ENCODE results near the gene OPCML.

The OPCML gene

GRCh38 chr11:132925825-132926469 lies 606.4 kb downstream of the OPCML start:
- DNase-seq = no peak

- no peak for DNase-seq
Observed at GRCh38 chr11:132921597-132921996, 610.7 kb downstream of the OPCML start.

- no peak for DNase-seq
Observed at GRCh38 chr11:132920451-132921096, 611.7 kb downstream of the OPCML start.

GRCh38 chr11:132914600-132914999 lies 617.7 kb downstream of the OPCML start:
- no peak for DNase-seq

GRCh38 chr11:132913886-132914285 lies 618.4 kb downstream of the OPCML start:
- no peak for DNase-seq

- no peak for DNase-seq
Observed at GRCh38 chr11:132913295-132913694, 619.0 kb downstream of the OPCML start.

GRCh38 chr11:132911186-132911585 lies 621.1 kb downstream of the OPCML start:
- no peak for DNase-seq

- DNase-seq = no peak
Observed at GRCh38 chr11:132910011-132910760, 622.1 kb downstream of the OPCML start.

GRCh38 chr11:132909021-132909606 lies 623.2 kb downstream of the OPCML start:
- no peak for DNase-seq

GRCh38 chr11:132908414-132908810 lies 623.9 kb downstream of the OPCML start:
- DNase-seq = no peak

- no peak for DNase-seq
Observed at GRCh38 chr11:132907651-132908413, 624.5 kb downstream of the OPCML start.

- no peak for DNase-seq
Observed at GRCh38 chr11:132904607-132905006, 627.7 kb downstream of the OPCML start.

GRCh38 chr11:132904091-132904490 lies 628.2 kb downstream of the OPCML start:
- no peak for DNase-seq

GRCh38 chr11:132901638-132902471 lies 630.4 kb downstream of the OPCML start:
- no peak for DNase-seq

- DNase-seq = no peak
Observed at GRCh38 chr11:132898676-132899075, 633.6 kb downstream of the OPCML start.

- no peak for DNase-seq
Observed at GRCh38 chr11:132898021-132898420, 634.3 kb downstream of the OPCML start.

- no peak for DNase-seq
Observed at GRCh38 chr11:132895340-132895739, 637.0 kb downstream of the OPCML start.

GRCh38 chr11:132894606-132895005 lies 637.7 kb downstream of the OPCML start:
- no peak for DNase-seq

GRCh38 chr11:132892876-132893275 lies 639.4 kb downstream of the OPCML start:
- no peak for DNase-seq

- DNase-seq = no peak
Observed at GRCh38 chr11:132888226-132888625, 644.1 kb downstream of the OPCML start.

- no peak for DNase-seq
Observed at GRCh38 chr11:132886335-132886734, 646.0 kb downstream of the OPCML start.
